ENCODE data around the gene CLMN.

The CLMN gene

DNA sequence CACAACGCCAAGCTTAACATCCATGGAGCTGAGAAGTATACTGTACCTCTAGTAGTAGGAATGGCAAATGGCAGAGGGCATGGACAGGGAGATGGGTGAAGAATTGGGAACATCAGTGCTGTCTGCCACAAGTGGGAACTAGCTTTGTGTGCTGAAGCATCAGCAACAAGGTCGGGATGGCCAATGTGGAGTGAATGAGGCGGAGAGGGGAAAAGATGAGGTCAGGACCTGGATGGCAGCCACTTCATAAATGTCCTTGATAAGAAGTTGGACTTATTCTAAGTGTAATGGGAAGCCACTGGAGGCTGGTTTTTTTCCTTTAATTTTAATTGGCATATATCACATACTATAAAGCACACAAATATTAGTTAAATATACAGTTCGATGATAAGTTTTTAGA lies 21.9 kb upstream of the CLMN start:
- no peak for DNase-seq (ENCODE audit: low read depth, low spot score)

DNA sequence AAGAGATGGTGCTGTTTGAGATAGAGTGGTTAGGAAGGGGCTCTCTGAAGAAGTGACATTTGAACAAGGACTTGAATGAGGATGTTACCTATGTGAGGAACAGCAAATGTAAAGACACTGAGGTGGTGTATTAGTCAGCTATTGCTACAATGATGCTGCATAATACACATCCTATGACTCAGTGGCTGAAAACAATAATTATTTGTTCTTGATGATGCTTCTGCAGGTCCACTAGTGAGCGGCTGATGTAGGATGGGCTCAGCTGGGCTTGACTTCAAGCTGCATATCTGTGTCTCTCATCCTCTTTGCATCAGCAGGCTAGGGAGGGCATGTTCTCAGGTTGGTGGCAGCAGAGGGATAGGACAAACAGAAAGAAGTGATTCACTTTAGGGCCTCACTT lies 21.4 kb upstream of the CLMN start:
- no peak for DNase-seq (ENCODE audit: low read depth, low spot score)

DNA sequence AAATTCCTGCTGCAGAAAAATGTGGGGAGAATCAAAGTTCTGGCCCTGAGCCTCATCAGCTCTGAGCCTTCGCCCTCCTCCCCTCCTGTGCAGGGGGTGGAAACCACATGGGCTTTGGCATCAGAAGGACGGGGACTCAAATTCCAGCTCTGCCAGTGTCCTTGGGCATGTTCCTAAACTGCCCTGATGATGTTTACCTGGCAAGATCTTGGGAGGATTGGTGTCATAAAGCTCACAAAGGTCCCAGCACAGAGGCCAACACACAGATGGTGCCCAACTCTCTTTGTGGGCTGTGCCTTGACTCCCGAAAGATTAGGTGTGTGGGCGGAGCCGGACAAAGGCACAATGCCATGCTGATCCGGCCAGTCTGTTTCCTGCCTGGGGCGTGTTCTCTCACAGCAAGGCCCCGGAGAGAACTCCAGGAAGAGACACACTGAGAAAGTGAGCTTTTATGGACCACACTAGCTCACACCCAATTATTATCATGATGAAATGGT lies 20.5 kb upstream of the CLMN start:
- no peak for DNase-seq (ENCODE audit: low read depth, low spot score)

DNA sequence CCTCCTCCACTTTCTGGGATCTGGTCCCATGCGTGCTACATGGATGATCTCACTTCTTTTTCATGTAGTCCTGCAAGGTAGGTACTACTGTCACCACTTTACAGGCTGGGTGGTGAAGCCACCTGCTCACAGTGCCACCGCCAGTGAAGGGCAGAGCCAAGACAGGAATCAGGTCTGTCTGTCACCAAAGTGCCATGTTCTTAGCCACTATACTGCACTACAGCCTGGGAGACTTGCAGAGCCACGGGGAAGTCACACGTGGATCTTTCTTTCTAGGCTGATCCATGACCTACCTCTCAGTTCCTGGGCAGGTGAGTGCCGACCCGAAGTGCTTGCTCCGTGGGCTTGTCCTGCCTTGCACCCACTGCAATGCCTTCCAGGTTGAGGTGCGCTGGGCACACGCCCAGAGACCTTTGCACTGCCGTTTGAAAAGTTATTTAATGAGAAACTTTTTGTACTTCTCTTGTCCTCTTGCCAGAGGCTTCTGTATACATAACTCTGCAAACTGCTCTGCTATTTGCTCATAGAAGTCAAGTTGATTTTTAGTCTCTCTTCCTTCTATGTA lies 19.7 kb upstream of the CLMN start:
- no peak for DNase-seq (ENCODE audit: low read depth, low spot score)

DNA sequence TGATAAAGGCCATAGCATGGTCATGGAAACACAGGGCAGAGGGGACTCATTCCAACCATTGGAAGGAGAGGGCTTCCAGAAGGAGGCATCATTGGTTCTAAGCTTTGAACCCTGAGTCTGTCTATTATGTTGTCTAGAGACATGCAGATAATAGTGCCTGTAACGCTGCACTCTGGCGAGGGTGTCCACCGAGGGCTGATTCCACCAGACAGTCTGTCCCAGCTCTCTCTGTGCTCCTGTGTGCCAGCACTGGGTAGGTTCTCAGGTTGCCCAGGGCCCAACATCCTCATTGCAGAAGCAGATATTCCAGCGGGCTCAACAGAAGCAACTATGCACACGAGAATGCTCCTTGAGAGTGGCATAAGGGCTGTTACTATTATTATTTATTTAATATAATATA lies 18.7 kb upstream of the CLMN start:
- DNase-seq (ENCODE audit: low read depth, low spot score): no peak

DNA sequence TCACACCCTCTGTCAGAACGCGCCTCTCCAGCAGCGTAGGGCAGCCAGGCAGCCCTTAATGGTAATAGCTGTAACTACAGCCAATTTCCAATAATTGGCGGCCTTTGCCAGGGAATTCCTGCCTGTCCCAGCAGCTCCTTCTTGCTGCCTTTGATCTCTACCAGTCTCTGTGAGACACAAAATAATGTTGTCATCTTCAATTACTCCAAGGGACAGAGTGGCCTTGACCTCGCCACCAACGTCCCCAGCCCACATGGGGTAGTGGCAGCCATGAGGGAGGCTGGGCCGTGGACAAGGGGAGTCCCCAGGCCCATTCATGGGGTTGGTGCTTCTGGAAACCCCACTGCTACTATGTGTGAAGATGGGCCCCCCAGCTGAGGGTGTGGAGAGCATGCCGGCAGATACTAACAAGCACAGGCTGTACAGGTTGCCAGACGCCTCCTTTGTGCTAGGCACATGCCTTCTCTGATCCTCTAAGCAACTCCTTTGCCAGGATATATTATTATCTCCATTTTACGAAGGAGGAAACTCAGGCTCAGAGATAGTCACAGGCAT lies 17.4 kb upstream of the CLMN start:
- DNase-seq (ENCODE audit: low read depth, low spot score): no peak

DNA sequence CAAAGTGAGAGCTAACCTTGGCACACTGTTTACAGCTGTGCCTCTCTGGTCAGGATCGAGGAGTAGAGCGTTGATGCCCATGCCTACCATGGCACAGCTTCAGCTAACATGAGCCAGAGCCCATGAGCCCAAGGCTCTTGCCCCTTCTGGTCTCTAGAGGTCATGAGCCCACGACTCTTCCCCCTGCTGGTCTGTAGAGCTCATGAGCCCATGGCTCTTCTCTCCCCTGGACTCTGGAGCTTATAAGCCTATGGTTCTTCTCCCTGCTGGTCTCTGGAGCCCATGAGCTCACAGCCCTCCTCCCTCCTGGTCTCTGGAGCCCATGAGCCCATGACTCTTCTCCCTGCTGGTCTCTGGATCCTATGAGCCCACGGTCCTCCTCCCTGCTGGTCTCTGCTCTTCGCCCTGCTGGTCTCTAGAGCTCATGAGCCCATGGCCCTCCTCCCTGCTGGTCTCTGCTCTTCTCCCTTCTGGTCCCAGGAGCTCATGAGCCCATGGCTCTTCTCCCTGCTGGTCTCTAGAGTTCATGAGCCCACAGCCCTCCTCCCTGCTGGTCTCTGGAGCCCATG lies 16.6 kb upstream of the CLMN start:
- no peak for DNase-seq (ENCODE audit: low read depth, low spot score)

DNA sequence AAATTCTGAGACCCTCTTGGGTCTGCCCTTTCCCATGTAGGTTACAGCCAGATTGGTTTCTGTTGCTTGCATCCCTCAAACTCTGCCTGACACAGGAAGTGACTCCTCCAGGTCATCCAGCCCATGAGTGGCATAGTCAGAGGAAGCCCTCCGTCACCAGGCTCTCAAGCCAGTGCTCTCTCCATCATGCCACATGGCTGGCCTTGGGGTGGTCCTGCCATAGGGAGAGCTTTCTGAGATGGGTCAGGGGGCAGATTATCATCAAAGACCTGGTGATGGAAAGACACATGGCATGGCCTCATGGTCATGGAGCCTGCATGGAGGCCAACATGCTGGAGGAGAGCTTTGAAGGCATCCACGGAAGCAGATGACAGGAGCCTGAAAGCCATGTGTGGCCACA lies 15.4 kb upstream of the CLMN start:
- no peak for DNase-seq (ENCODE audit: low read depth, low spot score)

DNA sequence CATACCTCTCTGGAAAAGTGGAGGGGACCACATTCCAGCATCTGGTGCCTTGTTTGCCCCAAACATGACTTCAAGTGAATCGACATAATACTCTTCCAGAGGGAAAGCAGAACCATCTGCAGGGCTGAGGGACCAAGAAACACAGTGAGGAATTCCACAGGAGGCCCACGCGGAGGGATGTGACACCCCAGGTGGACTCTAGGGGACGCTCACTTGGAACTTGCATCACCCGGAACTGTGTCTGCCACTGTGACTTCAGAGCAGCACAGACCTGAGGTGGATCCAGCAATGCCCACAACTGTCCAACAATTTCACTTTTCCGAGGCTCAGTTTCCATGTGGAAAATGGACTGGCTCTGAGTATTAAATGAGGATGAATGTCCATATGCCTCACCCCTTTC lies 14.3 kb upstream of the CLMN start:
- DNase-seq (ENCODE audit: low read depth, low spot score): no peak

DNA sequence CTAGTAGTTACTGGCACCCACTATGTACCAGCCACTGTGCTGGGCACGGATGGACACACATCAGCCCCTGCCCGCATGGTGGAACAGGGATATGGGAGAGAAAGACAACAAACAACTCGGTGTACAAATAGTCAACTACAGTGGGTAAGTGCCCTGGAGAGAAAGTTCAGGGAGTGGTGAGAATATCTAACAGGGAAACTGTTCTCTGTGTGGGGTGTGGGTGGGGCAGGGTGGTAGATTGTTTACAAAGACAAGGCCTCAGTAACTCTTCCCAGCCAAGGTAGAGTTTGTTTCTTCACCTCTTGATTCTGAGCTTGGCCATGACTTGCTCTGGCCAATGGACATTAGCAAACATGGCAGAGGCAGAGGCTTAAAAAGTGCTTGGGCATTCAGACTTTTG lies 12.9 kb upstream of the CLMN start:
- no peak for DNase-seq (ENCODE audit: low read depth, low spot score)

DNA sequence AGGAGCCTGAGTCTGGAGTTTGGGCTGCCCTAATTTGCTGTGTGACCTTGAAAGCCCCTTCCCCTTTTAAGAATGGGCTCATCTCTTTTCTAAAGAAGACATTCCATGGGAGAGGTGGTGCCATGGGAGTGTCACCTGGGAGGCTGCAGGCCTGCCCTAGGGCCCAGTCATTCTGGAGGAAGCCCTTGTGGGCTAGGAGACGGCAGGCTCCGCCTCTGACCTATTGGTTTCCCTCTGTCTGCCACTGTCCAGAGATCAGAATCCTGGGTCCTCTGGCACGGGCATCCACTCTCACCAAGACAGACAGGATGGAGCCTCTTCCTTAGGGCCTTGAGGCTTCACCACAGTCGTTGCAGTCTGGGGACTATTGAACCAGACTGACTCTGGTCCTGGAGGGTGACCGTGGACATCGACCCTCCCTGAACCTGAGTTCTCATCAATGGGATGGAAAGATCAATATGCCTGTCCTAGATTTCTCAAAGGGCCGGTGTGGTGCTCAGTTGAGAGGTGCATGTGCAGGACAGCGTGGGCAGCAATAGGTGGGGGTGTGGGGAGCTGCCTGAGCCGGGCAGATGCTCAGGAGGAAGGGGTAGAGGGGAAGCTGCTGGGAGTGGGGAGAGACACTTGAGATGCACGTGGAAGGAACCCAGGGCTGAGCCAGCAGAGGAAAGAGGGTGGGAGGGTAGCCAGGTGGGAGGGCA lies 12.2 kb upstream of the CLMN start:
- no peak for DNase-seq (ENCODE audit: low read depth, low spot score)

DNA sequence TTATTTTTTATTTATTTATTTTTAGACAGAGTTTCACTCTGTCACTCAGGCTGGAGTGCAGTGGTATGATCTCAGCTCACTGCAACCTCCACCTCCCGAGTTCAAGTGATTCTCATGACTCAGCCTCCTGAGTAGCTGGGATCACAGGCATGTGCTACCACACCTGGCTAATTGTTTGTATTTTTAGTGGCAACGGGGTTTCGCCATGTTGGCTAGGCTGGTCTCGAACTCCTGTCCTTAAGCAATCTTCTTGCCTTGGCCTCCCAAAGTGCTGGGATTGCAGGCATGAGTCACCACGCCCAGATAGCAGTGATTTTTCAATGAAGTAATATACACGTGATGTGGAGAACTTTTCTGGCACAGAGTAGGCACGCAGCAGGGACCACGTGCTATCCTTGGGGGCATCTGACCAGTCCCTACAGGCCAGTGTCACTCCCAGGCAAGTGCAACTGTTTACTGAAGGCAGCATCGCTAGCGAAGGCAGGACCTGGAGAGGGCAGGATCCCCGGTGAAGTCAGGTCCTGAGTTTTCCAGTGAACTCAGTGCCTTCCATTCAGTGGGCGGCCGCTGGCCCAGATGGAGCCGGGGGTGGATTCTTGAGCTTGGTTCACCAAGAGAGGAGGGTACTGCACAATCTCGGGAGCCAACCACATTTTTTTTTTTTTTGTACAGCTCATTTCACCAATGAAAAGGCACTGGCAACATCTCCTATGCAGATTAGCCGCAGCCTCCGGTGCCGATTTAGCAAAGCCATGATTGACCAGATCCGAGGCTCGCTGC lies 11.1 kb upstream of the CLMN start:
- no peak for DNase-seq (ENCODE audit: low read depth, low spot score)

DNA sequence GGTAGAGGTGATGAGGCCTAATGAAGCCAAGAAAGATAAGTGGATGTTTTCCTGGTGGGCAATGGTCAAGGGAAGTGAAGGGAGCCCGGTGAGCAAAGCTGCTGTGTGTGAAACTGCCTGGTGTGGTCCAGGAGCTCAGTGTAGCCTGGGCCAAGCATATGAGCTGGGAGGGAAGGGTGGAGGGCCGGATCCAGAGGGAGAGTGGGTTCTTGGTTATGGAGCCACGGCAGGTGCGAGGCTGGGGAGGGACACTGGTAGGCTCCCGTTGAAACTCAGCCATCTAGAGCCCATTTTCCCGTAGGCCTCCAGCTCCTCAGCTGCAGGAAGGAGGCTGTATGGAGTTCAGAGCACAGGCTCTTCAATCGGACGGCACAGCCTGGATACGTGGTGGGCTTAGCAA lies 10.2 kb upstream of the CLMN start:
- DNase-seq (ENCODE audit: low read depth, low spot score): no peak

DNA sequence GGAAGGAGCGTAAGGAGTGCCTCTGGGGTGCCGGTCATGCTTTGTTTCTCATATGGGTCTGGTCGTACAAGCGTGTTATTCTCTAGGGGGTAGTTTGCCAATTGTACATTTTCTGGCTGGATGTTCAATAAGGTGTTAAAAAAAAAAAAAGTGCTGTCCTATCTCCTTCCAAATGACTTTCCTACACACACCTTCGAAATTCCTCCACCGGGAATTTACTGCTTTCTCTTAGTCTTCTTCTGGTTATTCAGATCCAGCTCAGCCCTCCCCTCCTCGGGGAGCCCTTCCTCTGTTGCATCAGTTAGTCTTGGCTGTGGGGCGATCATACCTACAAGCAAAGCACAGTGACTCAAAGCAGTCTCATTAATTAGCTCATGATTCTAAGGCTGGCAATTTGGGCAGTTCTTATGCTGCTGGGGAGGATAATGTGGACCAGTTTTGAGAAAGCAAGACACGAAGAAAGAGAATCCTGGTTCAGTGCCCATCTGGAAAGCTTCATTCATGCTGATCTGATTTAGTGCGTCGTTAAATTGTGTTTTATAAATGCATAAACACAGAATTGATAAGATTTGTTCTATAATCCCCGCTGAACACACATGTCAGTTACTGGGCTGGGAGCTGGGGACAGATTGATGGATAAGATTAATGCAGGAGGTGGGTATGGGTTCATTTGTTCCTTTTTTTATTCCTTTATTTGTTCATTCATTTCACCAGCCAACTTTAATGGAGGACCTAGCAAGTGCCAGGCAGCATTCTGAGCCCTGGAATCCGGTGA lies 9.2 kb upstream of the CLMN start:
- DNase-seq (ENCODE audit: low read depth, low spot score): no peak

DNA sequence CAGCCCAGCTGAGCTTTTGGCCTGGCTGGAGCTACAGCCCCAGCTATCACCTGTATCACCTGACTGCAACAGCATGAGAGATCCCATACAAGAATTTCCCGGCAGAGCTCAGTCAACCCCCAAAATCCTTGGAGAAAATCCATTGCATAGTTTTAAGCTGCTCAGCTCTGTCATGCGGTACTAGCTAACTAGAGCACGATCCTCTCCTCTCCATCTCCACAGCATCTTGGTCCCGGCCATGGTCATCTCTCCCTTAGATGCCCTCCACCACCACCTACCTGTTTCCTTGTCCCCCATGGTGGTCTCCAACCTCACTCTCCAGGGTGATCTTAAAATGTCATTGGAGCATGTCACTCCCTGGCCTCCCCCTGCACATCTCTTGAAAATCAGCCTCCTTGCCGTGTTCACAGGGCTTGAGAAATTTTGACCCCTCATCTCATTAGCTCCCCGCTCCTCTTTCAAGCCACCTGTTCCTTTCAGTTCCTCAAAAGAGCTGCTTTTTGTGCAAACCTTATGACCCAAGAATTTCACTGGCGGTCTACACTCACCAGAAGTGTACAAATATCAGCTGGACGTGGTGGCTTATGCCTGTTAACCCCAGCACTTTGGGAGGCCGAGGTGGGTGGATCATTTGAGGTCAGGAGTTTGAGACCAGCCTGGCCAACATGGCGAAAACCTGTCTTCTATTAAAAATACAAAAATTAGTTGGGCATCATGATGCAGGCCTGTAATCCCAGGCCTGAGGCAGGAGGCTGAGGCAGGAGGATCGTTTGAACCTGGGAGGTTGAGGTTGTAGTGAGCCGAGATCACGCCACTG lies 8.1 kb upstream of the CLMN start:
- no peak for DNase-seq (ENCODE audit: low read depth, low spot score)

DNA sequence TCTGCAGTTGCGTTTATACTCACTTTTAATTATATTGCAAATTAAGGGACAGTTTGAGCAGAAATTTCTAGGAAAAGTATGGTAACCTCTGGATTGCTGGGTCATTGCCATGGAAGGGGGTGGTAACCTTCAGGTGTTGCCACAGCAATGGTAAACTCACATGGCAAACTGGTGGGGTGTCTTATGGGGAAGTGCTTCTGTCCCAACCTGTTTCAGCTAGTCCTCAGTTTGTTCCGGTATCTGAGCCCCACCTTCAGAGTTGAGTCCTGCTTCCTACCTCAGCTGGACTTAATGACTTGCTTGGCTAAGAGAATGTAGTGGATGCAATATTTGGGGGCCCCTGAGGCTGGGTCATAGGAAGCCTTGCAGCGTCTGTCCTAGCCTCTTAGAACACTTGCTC lies 7.3 kb upstream of the CLMN start:
- no peak for DNase-seq (ENCODE audit: low read depth, low spot score)

DNA sequence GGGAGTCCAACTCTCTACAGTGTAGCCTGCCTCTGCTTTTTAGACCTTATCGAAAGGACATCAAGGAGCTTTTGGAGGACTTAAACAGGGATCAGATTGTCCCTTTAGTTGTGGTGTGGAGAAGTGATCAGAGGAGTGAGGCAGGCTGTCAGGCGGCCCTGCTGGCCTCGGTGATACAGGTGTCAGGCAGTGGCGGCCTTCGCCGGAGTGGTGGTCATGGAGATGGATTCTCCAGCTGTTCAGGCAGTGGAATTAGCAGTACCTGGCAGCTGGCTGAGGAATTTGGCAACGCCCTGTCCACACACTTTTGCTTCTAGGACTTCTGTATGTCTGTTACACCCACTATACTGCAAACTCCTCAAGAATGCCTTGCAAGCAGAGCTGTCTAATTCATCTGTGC lies 4.2 kb upstream of the CLMN start:
- no peak for DNase-seq (ENCODE audit: low read depth, low spot score)

DNA sequence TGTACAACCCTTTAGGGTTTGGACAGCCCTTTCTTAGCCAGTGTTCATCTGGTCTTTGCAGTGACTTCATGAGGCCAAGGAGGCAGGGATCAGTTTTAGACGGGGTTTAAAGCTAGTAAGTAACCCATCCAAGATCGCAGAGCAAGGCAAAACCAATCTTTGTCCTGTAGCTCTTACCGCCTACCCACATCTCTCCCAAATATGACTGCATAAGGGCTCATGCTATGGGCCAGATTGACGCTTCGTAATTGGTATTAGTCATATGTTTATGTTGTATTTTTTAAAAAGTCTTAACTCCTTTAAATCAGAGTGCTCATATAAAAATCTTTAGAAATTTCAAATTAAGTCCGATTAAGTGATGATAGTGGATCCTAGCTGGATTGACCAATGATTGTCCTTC lies 3.7 kb upstream of the CLMN start:
- no peak for DNase-seq (ENCODE audit: low read depth, low spot score)

DNA sequence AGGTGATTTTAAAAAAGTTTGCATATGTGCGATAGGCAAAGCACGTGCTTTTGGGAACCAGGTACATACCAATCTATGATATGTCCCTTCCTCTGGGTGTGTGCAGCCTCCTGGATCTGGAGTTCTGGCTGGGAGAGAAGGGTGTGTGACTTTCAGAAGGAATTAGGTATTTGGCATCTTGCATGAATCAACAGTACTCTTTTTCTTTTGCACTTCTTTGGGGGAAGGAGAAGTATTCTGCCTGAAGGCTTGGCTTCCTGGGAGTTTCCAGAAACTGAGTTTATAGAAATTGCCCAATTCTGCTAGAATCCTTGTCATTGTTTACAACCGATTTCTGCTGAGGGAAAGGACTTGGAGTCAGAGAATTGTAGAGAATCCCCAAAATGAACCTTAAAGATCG lies 2.9 kb upstream of the CLMN start:
- no peak for DNase-seq (ENCODE audit: low read depth, low spot score)

DNA sequence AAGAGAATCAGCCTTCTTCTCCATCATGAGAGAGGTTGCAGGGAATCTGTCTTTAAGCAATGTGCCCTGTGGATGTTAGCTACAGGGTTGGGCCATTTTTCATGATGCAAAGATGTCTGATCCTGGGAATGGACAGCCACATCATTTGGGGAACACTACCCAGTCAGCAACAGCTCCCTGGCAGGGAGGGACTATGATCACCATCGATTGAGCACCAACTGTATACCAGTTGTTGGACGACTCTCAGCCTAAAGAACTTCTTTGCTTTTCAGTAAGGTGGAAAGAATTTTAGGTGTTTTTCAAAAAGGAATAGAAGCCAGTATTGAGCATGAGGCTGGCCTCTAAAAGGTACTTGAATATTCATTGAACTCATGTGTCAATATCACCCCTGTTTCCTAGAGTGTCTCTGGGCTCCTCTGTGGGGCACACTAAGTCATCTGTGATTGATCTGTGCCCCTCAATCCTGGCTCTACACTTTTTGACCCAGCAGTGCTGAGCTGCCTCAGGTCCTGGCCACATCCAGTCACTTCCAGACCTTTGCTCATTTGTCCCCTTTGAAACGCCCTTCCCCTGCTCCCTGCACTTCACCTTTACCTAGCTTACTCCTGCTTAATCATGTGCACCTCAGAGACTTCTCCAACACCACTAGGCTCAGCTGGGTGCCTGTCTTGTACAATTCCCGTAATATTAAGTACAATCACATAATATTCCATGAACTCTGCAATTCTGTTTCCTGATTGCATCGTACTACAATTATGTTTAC lies 2.2 kb upstream of the CLMN start:
- no peak for DNase-seq (ENCODE audit: low read depth, low spot score)
